Prostate gland (tissue), 2 donors: Measurements from ENCODE around the gene CCNI2.

Experiments used
- POLR2A ChIP-seq: fragments of 450-650 bp; IDR thresholded peaks from one replicate; pipeline ENCODE4 v1.6.1; 2016; ENCODE audit warnings: antibody characterized with exemption, mild to moderate bottlenecking
- POLR2AphosphoS5 ChIP-seq: sonication (generic); formaldehyde crosslinking; IDR thresholded peaks from one replicate; pipeline ENCODE4 v1.6.1; 2017; ENCODE audit warnings: antibody characterized with exemption
- TF ChIP-seq, protein P1 (sequence below), 4 experiments: fragments of 200-600 bp in 2 of 4; fragments of 450-650 bp in 2 of 4; sonication (generic) in 2 of 4; IDR thresholded peaks; 1 replicate in 3 of 4; 2 replicates in 1 of 4; pipeline ENCODE4 v1.5.1; 2016 to 2019; ENCODE audit warnings: antibody characterized with exemption in 4 of 4, mild to moderate bottlenecking in 2 of 4, moderate library complexity in 2 of 4

GRCh38 chr5:132773601-132774355 is 26.6 kb downstream of the CCNI2 start:
- TF ChIP-seq, protein P1, sequence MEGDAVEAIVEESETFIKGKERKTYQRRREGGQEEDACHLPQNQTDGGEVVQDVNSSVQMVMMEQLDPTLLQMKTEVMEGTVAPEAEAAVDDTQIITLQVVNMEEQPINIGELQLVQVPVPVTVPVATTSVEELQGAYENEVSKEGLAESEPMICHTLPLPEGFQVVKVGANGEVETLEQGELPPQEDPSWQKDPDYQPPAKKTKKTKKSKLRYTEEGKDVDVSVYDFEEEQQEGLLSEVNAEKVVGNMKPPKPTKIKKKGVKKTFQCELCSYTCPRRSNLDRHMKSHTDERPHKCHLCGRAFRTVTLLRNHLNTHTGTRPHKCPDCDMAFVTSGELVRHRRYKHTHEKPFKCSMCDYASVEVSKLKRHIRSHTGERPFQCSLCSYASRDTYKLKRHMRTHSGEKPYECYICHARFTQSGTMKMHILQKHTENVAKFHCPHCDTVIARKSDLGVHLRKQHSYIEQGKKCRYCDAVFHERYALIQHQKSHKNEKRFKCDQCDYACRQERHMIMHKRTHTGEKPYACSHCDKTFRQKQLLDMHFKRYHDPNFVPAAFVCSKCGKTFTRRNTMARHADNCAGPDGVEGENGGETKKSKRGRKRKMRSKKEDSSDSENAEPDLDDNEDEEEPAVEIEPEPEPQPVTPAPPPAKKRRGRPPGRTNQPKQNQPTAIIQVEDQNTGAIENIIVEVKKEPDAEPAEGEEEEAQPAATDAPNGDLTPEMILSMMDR (IDR thresholded peaks at IDR 0.05): no peak
- TF ChIP-seq POLR2A (no peak), POLR2AphosphoS5 (no peak)
